B cell (primary cell): ENCODE measurements around the gene SLF2. TPM values are rescaled to one million over a fixed set of nuclear protein-coding genes. Genes with fewer than 3 reads are reported as not detected.

ENCODE experiments used
- ATAC-seq: fragments of 200-7000 bp; cut with Tn5 transposase; one replicate; pipeline ENCODE4 v1.10.0; 2021; ENCODE audit warnings: low read depth, mild to moderate bottlenecking, moderate number of reproducible peaks, moderate library complexity
- CTCF ChIA-PET: fragments of 350-600 bp; sonication (Branson Sonifier 250); formaldehyde crosslinking; loops from one replicate; lab custom pipeline; 2021; ENCODE audit warnings: antibody characterized with exemption, inconsistent platforms; lab: Charles Lee
- POLR2A ChIA-PET: fragments of 350-600 bp; sonication (Branson Sonifier 250); formaldehyde crosslinking; loops from one replicate; lab custom pipeline; 2021; ENCODE audit warnings: antibody characterized with exemption; lab: Charles Lee
- DNase-seq: peaks from one replicate; pipeline ENCODE4 v3.0.0; 2013
- H2AFZ ChIP-seq: 2 replicates; pipeline ENCODE4 v1.6.1; 2012; ENCODE audit warnings: mild to moderate bottlenecking, low read depth, low read length; ENCODE audit not compliant: insufficient read depth, poor library complexity, severe bottlenecking
- H3K27ac ChIP-seq, 2 donors: 1 replicate in 1 of 2; 2 replicates in 1 of 2; pipeline ENCODE4 v1.5.1; 2012 to 2013; ENCODE audit warnings: low read length in 2 of 2, mild to moderate bottlenecking in 2 of 2, moderate library complexity in 1 of 2
- H3K27me3 ChIP-seq, 4 experiments: fragments of 200-600 bp in 1 of 4; sonication (generic) in 1 of 4; replicated peaks in 1 of 4; 1 replicate in 2 of 4; 2 replicates in 2 of 4; pipeline versions ENCODE4 v1.6.1 to v1.7.0; 2013 to 2016; ENCODE audit warnings: low read length in 3 of 4, mild to moderate bottlenecking in 2 of 4, mixed read lengths in 1 of 4, moderate library complexity in 1 of 4; ENCODE audit not compliant: insufficient read depth in 4 of 4, control insufficient read depth in 3 of 4; ENCODE audit errors: control extremely low read depth in 1 of 4
- H3K36me3 ChIP-seq, 2 experiments: replicated peaks in 1 of 2; 1 replicate in 1 of 2; 2 replicates in 1 of 2; pipeline versions ENCODE4 v1.6.1 to v1.7.1; 2013; ENCODE audit warnings: low read length in 1 of 2; ENCODE audit not compliant: insufficient read depth in 2 of 2, control insufficient read depth in 1 of 2; ENCODE audit errors: control extremely low read depth in 1 of 2, extremely low read depth in 1 of 2
- H3K4me1 ChIP-seq, 2 donors: fragments of 200-600 bp in 1 of 2; sonication (generic) in 1 of 2; 1 replicate in 1 of 2; 2 replicates in 1 of 2; pipeline versions ENCODE4 v1.5.1 to v1.6.1; 2013 to 2017; ENCODE audit warnings: low read length in 2 of 2; ENCODE audit not compliant: control insufficient read depth in 2 of 2, insufficient read depth in 2 of 2
- H3K4me2 ChIP-seq: replicated peaks from 2 replicates; pipeline ENCODE3; 2012; ENCODE audit warnings: mild to moderate bottlenecking, low read depth, low read length; ENCODE audit not compliant: poor library complexity, severe bottlenecking
- H3K4me3 ChIP-seq, 5 experiments: fragments of 200-600 bp in 1 of 5; sonication (generic) in 1 of 5; 1 replicate in 3 of 5; 2 replicates in 2 of 5; pipeline versions ENCODE4 v1.5.1 to v1.7.0; 2011 to 2016; ENCODE audit warnings: low read length in 4 of 5, mild to moderate bottlenecking in 4 of 5, low read depth in 2 of 5, control low read depth in 1 of 5, moderate library complexity in 1 of 5; ENCODE audit not compliant: insufficient read depth in 1 of 5; ENCODE audit errors: control extremely low read depth in 1 of 5, extremely low read depth in 1 of 5
- H3K79me2 ChIP-seq: fragments of 200-600 bp; sonication (generic); one replicate; pipeline ENCODE4 v1.6.0; 2016; ENCODE audit warnings: low read length; ENCODE audit not compliant: control insufficient read depth, insufficient read depth
- H3K9ac ChIP-seq: fragments of 200-600 bp; sonication (generic); 2 replicates; pipeline ENCODE4 v1.6.1; 2017; ENCODE audit warnings: mild to moderate bottlenecking, low read length, moderate library complexity
- H3K9me3 ChIP-seq, 3 donors: one replicate each; pipeline versions ENCODE4 v1.6.1 to v1.7.1; 2013; ENCODE audit warnings: low read length in 2 of 3; ENCODE audit not compliant: control insufficient read depth in 2 of 3, insufficient read depth in 1 of 3; ENCODE audit errors: control extremely low read depth in 1 of 3
- H4K20me1 ChIP-seq: 2 replicates; pipeline ENCODE4 v1.6.0; 2012; ENCODE audit warnings: mild to moderate bottlenecking, low read length; ENCODE audit not compliant: insufficient read depth, control insufficient read depth, poor library complexity, severe bottlenecking
- H3K27ac Mint-ChIP-seq: one replicate; pipeline ENCODE4 v1.8.0; 2021; ENCODE audit warnings: mixed read lengths
- H3K27me3 Mint-ChIP-seq: one replicate; pipeline ENCODE4 v1.8.0; 2021; ENCODE audit warnings: mixed read lengths
- H3K4me1 Mint-ChIP-seq: one replicate; pipeline ENCODE4 v1.8.0; 2021; ENCODE audit warnings: mixed read lengths
- H3K4me3 Mint-ChIP-seq: one replicate; pipeline ENCODE4 v1.8.0; 2021; ENCODE audit warnings: mixed read lengths
- H3K9me3 Mint-ChIP-seq: one replicate; pipeline ENCODE4 v1.8.0; 2022; ENCODE audit warnings: mixed read lengths; ENCODE audit not compliant: insufficient read depth
- EZH2 ChIP-seq: IDR thresholded peaks from 2 replicates; pipeline ENCODE4 v1.6.1; 2012; ENCODE audit warnings: borderline replicate concordance, low read depth, mild to moderate bottlenecking, moderate library complexity, low read length; ENCODE audit not compliant: insufficient read depth, poor library complexity, severe bottlenecking
- WGBS: methylation state at CpG from one replicate; pipeline ENCODE4 v1.1.5; 2013; ENCODE audit warnings: missing lambda C conversion rate; ENCODE audit not compliant: insufficient coverage; 5-methylcytosine and 5-hydroxymethylcytosine counted together
- intact Hi-C: fragments of 100-400 bp; cut with micrococcal nuclease; formaldehyde crosslinking; loops from one replicate; pipeline ENCODE4 v1.10.0; 2022
- polyA plus RNA-seq: library from polyadenylated mRNA; depleted of rRNA; stranded (reverse); fragments of >200 nt; gene quantifications from 2 replicates; pipeline ENCODE4 v1.2.3, GENCODE V29; 2012
- total RNA-seq, 2 donors: library from RNA; stranded (reverse); fragments of 120-200 nt in 1 of 2; gene quantifications; 1 replicate in 1 of 2; 2 replicates in 1 of 2; pipeline versions ENCODE4 v1.2.3 to v1.2.4, GENCODE V29; 2013 to 2022
- TF ChIP-seq, protein P1 (sequence below): fragments of 200-600 bp; IDR thresholded peaks from one replicate; pipeline ENCODE4 v1.8.0; 2022; ENCODE audit warnings: antibody characterized with exemption, mild to moderate bottlenecking

Gene SLF2
- total and polyA plus RNA-seq, 2 donors (not counting 1 experiment from before 2014, with no cell fraction given), result 11.8 to 65.6 TPM

DNA sequence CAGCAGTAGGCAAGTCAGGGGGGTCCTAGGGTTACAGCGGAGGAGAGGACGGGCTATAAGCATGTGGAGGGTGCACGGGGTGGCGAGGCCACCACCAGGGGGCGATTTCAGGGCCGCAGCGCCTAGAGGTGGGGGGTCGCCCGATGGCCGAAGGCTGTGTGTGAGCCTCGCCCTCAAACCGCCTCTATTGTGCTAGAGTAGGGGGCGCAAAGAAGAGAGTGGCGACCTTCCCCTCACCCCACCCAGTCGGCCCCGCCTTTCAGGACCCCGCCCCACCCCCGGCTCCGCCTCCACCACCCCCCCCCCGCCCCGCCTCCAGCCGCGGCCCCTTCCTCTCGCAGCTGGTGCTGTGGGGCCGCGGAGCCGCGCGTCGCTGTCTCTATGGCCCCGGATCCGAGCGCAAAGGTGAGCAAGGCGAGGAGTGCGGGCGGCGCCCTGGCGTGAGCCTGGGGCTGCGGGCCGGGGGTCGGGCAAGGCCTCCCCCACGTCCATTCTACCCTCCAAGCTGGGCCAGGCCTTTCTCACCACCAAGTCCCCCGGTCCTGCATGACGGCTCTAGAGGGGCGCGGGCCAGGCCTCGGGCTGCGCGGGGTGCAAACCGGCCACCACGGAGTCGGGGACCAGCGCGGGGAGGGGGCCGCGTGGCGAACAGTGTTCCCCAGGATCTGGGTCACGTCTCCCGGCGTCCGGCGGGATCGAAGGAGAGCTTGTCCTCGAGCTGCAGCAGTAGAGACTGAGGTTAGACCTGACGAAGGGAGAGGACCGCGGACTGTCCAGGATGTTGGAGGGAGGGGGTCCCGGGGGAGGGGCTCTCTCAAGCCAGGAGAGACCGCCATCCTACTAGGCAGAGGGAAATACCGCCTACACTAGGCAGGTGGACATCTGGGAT, 56.7 kb downstream of the SLF2 start, which contains the start of gene SEMA4G:
Gene SEMA4G (plus strand): TSS at position 318 of the 889 bp plus-strand sequence. CDS start 3,409 bp downstream, outside the sequence.
- DNase-seq (peak; percentile 74), ATAC-seq (peak; percentile 84)
- no peaks in the 10 kb centered on the region for H3K9me3 Mint-ChIP-seq
- H3K9ac ChIP-seq, result peak within 1 kb of the TSS; percentile 67
- 2% methylated on average over 46 of the region's 70 CpGs for WGBS
- H3K4me3 Mint-ChIP-seq, result peak within 1 kb of the TSS; percentile 63
- H3K4me3 ChIP-seq, result peak within 1 kb of the TSS in 4 of 5 experiments; percentile 43 to 67 (median 56)
- peaks cover 13 to 17% of the 10 kb centered on the region in 2 donors for H3K4me1 ChIP-seq
- H2AFZ ChIP-seq, result peak within 1 kb of the TSS; percentile 84
- peaks cover 0 to 11% of the 10 kb centered on the region in 2 experiments for H3K36me3 ChIP-seq
- ChIA-PET POLR2A (interaction anchor here (0.6 kb wide), 1 partner anchor 43 kb away, joined by 3 read pairs; no protein-coding TSS in a partner anchor), CTCF (interaction anchor here (0.7 to 5.4 kb wide), 10 partner anchors 11 to 49 kb away, joined by 3 to 25 read pairs (median 3); partner anchors contain the start of genes LZTS2, MRPL43 and TWNK)
- H3K9me3 ChIP-seq, result no peaks in the 10 kb centered on the region
- H3K4me2 ChIP-seq, result peak within 1 kb of the TSS; percentile 96
- H3K79me2 ChIP-seq, result no peaks in the 10 kb centered on the region
- H3K4me1 Mint-ChIP-seq, result peaks cover 16% of the 10 kb centered on the region
- no peaks in the 10 kb centered on the region for H3K27me3 Mint-ChIP-seq
- no peak for TF ChIP-seq EZH2
- TF ChIP-seq, protein P1, sequence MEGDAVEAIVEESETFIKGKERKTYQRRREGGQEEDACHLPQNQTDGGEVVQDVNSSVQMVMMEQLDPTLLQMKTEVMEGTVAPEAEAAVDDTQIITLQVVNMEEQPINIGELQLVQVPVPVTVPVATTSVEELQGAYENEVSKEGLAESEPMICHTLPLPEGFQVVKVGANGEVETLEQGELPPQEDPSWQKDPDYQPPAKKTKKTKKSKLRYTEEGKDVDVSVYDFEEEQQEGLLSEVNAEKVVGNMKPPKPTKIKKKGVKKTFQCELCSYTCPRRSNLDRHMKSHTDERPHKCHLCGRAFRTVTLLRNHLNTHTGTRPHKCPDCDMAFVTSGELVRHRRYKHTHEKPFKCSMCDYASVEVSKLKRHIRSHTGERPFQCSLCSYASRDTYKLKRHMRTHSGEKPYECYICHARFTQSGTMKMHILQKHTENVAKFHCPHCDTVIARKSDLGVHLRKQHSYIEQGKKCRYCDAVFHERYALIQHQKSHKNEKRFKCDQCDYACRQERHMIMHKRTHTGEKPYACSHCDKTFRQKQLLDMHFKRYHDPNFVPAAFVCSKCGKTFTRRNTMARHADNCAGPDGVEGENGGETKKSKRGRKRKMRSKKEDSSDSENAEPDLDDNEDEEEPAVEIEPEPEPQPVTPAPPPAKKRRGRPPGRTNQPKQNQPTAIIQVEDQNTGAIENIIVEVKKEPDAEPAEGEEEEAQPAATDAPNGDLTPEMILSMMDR, result peak; percentile 78
- H4K20me1 ChIP-seq, result no peaks in the 10 kb centered on the region
- intact Hi-C loops, result loop anchor here (2.0 kb wide), 1 partner anchor 17 kb away; the partner anchor contains the start of genes MRPL43 and TWNK
- no peaks in the 10 kb centered on the region for H3K27me3 ChIP-seq
- H3K27ac ChIP-seq, result no peak within 1 kb of the TSS
- H3K27ac Mint-ChIP-seq, result no peak within 1 kb of the TSS
